SK-N-SH (cell line): Measurements from ENCODE around the gene CLEC9A. TPM values are rescaled to one million over a fixed set of nuclear protein-coding genes. Genes with fewer than 3 reads are reported as not detected.

Experiments used
- CTCF ChIA-PET: fragments of 300-600, 350-600 bp; formaldehyde crosslinking; extraction: SDS; loops from one replicate; lab custom pipeline; 2021; lab: Yijun Ruan, JAX
- POLR2A ChIA-PET: fragments of 350-600 bp; sonication (Branson Sonifier 250); formaldehyde crosslinking; extraction: SDS; loops from one replicate; lab custom pipeline; 2020; ENCODE audit warnings: antibody characterized with exemption, inconsistent platforms; lab: Yijun Ruan, JAX
- DNase-seq: peaks from one replicate; pipeline ENCODE4 v3.0.0; 2012
- H2AFZ ChIP-seq: fragments of 200-600 bp; sonication (generic); 2 replicates; pipeline ENCODE4 v1.8.1; 2016; ENCODE audit warnings: antibody characterized with exemption, mild to moderate bottlenecking, low read depth
- H3F3A ChIP-seq: fragments of 200-600 bp; sonication (generic); replicated peaks from 2 replicates; pipeline ENCODE3; 2016; ENCODE audit warnings: antibody characterized with exemption, mild to moderate bottlenecking; ENCODE audit not compliant: insufficient read depth
- H3K27ac ChIP-seq, 2 experiments: fragments of 200-500 bp in 1 of 2; fragments of 200-600 bp in 1 of 2; sonication (Bioruptor generic) in 1 of 2; sonication (generic), shearing (Covaris generic) in 1 of 2; 2 replicates each; pipeline versions ENCODE4 v1.5.1 to v1.6.1; 2014 to 2016; ENCODE audit warnings: low read depth in 2 of 2, inconsistent platforms in 1 of 2, low read length in 1 of 2, mild to moderate bottlenecking in 1 of 2, mixed read lengths in 1 of 2
- H3K27me3 ChIP-seq: fragments of 200-600 bp; sonication (generic), shearing (Covaris generic); 2 replicates; pipeline ENCODE4 v1.6.1; 2016; ENCODE audit warnings: mixed run types; ENCODE audit not compliant: insufficient read depth
- H3K36me3 ChIP-seq, 2 experiments: fragments of 200-500 bp in 1 of 2; fragments of 200-600 bp in 1 of 2; sonication (Bioruptor generic) in 1 of 2; sonication (generic) in 1 of 2; replicated peaks in 1 of 2; 2 replicates each; pipeline versions ENCODE3 to v1.5.1; 2014 to 2016; ENCODE audit warnings: low read length in 1 of 2, mild to moderate bottlenecking in 1 of 2; ENCODE audit not compliant: insufficient read depth in 2 of 2, control insufficient read depth in 1 of 2
- H3K4me1 ChIP-seq, 2 experiments: fragments of 200-500 bp in 1 of 2; fragments of 200-600 bp in 1 of 2; sonication (Bioruptor generic) in 1 of 2; sonication (generic), shearing (Covaris generic) in 1 of 2; 2 replicates each; pipeline versions ENCODE4 v1.5.1 to v1.6.1; 2014 to 2016; ENCODE audit warnings: low read depth in 1 of 2, low read length in 1 of 2, mixed run types in 1 of 2; ENCODE audit not compliant: insufficient read depth in 2 of 2, control insufficient read depth in 1 of 2
- H3K4me2 ChIP-seq: fragments of 200-600 bp; sonication (generic), shearing (Covaris generic); 2 replicates; pipeline ENCODE4 v1.6.1; 2017; ENCODE audit warnings: mixed run types
- H3K4me3 ChIP-seq, 2 experiments: fragments of 200-500 bp in 1 of 2; fragments of 200-600 bp in 1 of 2; sonication (Bioruptor generic) in 1 of 2; sonication (generic), shearing (Covaris generic) in 1 of 2; 2 replicates each; pipeline versions ENCODE4 v1.5.1 to v1.8.1; 2014 to 2016; ENCODE audit warnings: low read depth in 2 of 2, inconsistent platforms in 1 of 2, low read length in 1 of 2, mild to moderate bottlenecking in 1 of 2, mixed read lengths in 1 of 2, moderate library complexity in 1 of 2
- H3K79me2 ChIP-seq: fragments of 200-600 bp; sonication (generic); 2 replicates; pipeline ENCODE4 v1.8.1; 2017; ENCODE audit warnings: mild to moderate bottlenecking; ENCODE audit not compliant: insufficient read depth
- H3K9ac ChIP-seq: fragments of 200-600 bp; sonication (generic); 2 replicates; pipeline ENCODE4 v1.6.1; 2017; ENCODE audit warnings: mixed run types
- H3K9me2 ChIP-seq: fragments of 200-600 bp; sonication (generic); 2 replicates; pipeline ENCODE4 v1.6.1; 2017; ENCODE audit warnings: mixed run types
- H3K9me3 ChIP-seq: fragments of 200-600 bp; sonication (generic); 2 replicates; pipeline ENCODE4 v1.6.1; 2017; ENCODE audit warnings: mixed run types, mild to moderate bottlenecking, moderate library complexity
- H4K20me1 ChIP-seq: fragments of 200-600 bp; sonication (generic); 2 replicates; pipeline ENCODE4 v1.6.1; 2017; ENCODE audit warnings: mild to moderate bottlenecking, mixed run types; ENCODE audit not compliant: insufficient read depth
- FOXJ3 ChIP-seq: sonication (generic); formaldehyde crosslinking; IDR thresholded peaks from 2 replicates; pipeline ENCODE4 v1.5.1; 2020; ENCODE audit warnings: mild to moderate bottlenecking, missing genetic modification reagents
- FOXM1 ChIP-seq: IDR thresholded peaks from 2 replicates; pipeline ENCODE4 v1.4.0; 2012; ENCODE audit warnings: low read depth, mild to moderate bottlenecking
- GABPA ChIP-seq: IDR thresholded peaks from 2 replicates; pipeline ENCODE4 v1.4.0; 2012; ENCODE audit warnings: low read depth, mild to moderate bottlenecking
- GATA2 ChIP-seq: sonication (generic); formaldehyde crosslinking; IDR thresholded peaks from 2 replicates; pipeline ENCODE4 v1.5.0; 2020; ENCODE audit warnings: mild to moderate bottlenecking, missing genetic modification reagents
- JUND ChIP-seq: IDR thresholded peaks from 2 replicates; pipeline ENCODE4 v1.4.0; 2012
- MEF2A ChIP-seq: IDR thresholded peaks from 2 replicates; pipeline ENCODE4 v1.4.0; 2012; ENCODE audit warnings: low read depth, borderline replicate concordance
- NRF1 ChIP-seq: IDR thresholded peaks from 2 replicates; pipeline ENCODE4 v1.6.1; 2012; ENCODE audit warnings: low read depth, mild to moderate bottlenecking, low read length
- POLR2AphosphoS5 ChIP-seq: IDR thresholded peaks from 2 replicates; pipeline ENCODE4 v1.6.1; 2012; ENCODE audit warnings: low read depth, low read length
- RAD21 ChIP-seq: IDR thresholded peaks from 2 replicates; pipeline ENCODE4 v1.6.1; 2012; ENCODE audit warnings: mild to moderate bottlenecking, low read length
- SIN3A ChIP-seq: IDR thresholded peaks from 2 replicates; pipeline ENCODE4 v1.6.1; 2012; ENCODE audit warnings: low read depth, mild to moderate bottlenecking, low read length, moderate library complexity, borderline replicate concordance
- TEAD4 ChIP-seq: IDR thresholded peaks from 2 replicates; pipeline ENCODE4 v1.4.0; 2012; ENCODE audit warnings: mild to moderate bottlenecking, borderline replicate concordance; ENCODE audit not compliant: insufficient read depth
- USF1 ChIP-seq: IDR thresholded peaks from 2 replicates; pipeline ENCODE4 v1.4.0; 2012; ENCODE audit warnings: low read depth, borderline replicate concordance
- USF2 ChIP-seq: fragments of 150-350 bp; IDR thresholded peaks from 2 replicates; pipeline ENCODE4 v1.6.1; 2017; ENCODE audit warnings: antibody characterized with exemption, low read length, low read depth, borderline replicate concordance
- YY1 ChIP-seq: IDR thresholded peaks from 2 replicates; pipeline ENCODE4 v1.4.0; 2012; ENCODE audit warnings: low read depth, mild to moderate bottlenecking
- WGBS: methylation state at CpG from one replicate; pipeline ENCODE4 v1.1.6; 2017; ENCODE audit warnings: low lambda C conversion rate; 5-methylcytosine and 5-hydroxymethylcytosine counted together
- polyA plus RNA-seq, 3 experiments: library from polyadenylated mRNA; depleted of rRNA; stranded (reverse); fragments of >200 nt; gene quantifications; 2 replicates each; pipeline ENCODE4 v1.2.3, GENCODE V29; 2012
- TF ChIP-seq, protein P1 (sequence below): IDR thresholded peaks from 2 replicates; pipeline ENCODE4; 2012

Gene CLEC9A
- polyA plus RNA-seq, 1 of the 3 experiments (the other 2 are of a cell fraction), result not detected

DNA sequence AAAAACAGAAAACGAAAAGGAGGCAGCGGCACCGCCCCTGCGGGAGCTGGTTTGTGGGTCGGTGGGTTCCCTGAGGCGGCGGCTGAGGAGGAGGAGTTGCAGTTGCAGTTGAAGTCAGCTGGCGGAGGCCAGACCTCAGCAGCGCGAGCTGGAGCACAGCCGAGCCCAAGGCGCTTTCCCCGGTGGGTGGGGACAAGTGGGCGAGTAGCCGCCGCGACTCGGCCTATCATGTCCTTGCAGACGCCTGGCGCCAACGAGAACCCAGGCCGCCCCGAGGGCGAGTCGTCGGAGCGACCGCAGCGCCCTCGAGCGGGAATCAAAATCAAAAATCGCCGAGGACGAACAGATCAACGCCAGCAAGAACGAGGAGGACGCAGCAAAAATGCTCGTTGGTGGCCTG, 81.0 kb downstream of the CLEC9A start:
- POLR2A ChIA-PET, result no interaction called here
- H3K27me3 ChIP-seq, result peaks cover 10% of the 10 kb centered on the region; the same call in 1 of the 2 replicates
- no peaks in the 10 kb centered on the region for H3F3A ChIP-seq
- CTCF ChIA-PET, result no interaction called here
- no peaks in the 10 kb centered on the region for H4K20me1 ChIP-seq
- H3K79me2 ChIP-seq, result no peaks in the 10 kb centered on the region
- no peaks in the 10 kb centered on the region for H3K4me1 ChIP-seq
- H3K4me3 ChIP-seq, result no peak overlapping the region
- no peaks in the 10 kb centered on the region for H3K9me3 ChIP-seq
- H2AFZ ChIP-seq, result no peak overlapping the region
- TF ChIP-seq USF2, result no peak
- TF ChIP-seq YY1, result no peak
- TF ChIP-seq NRF1, result no peak
- TF ChIP-seq SIN3A, result no peak
- no peak for TF ChIP-seq POLR2AphosphoS5
- TF ChIP-seq MEF2A, result no peak
- no peak for TF ChIP-seq FOXM1
- TF ChIP-seq TEAD4, result no peak
- H3K27ac ChIP-seq, result no peak overlapping the region
- no peak for DNase-seq
- H3K4me2 ChIP-seq, result no peak overlapping the region
- H3K9me2 ChIP-seq, result no peaks in the 10 kb centered on the region
- H3K9ac ChIP-seq, result no peak overlapping the region
- no peaks in the 10 kb centered on the region for H3K36me3 ChIP-seq
- WGBS, result 36% methylated on average over 21 of the region's 38 CpGs

DNA sequence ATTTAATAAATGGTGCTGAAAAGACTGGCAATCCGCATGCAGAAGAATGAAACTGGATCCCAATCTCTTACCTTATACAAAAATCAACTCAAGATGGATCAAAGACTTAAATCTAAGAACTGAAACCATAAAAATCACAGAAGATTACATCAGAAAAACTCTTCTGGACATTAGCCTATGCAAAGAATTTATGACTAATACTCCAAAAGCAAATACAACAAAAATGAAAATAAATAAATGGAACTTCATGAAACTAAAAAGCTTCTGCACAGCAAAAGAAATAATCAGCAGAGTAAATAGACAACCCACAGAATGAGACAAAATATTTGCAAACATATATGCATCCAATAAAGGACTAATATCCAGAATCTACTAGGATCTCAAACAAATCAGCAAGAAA, 82.6 kb downstream of the CLEC9A start:
- Histone ChIP-seq H3K79me2 (no peaks in the 10 kb centered on the region), H3K4me3 (no peak overlapping the region), H3K4me2 (no peak overlapping the region), H4K20me1 (no peaks in the 10 kb centered on the region), H3K9me2 (no peaks in the 10 kb centered on the region), H3K27me3 (peaks cover 10% of the 10 kb centered on the region; the same call in 1 of the 2 replicates), H3K36me3 (no peaks in the 10 kb centered on the region), H3F3A (no peaks in the 10 kb centered on the region), H3K4me1 (no peaks in the 10 kb centered on the region), H3K27ac (no peak overlapping the region), H2AFZ (no peak overlapping the region), H3K9ac (no peak overlapping the region), H3K9me3 (no peaks in the 10 kb centered on the region)
- DNase-seq, result no peak
- ChIA-PET POLR2A (no interaction called here), CTCF (no interaction called here)
- TF ChIP-seq USF1 (no peak), GATA2 (no peak), GABPA (no peak), RAD21 (no peak), NRF1 (no peak), FOXJ3 (CRISPR knock-in tag) (no peak), JUND (no peak), TEAD4 (no peak), USF2 (no peak)
- TF ChIP-seq, protein P1, sequence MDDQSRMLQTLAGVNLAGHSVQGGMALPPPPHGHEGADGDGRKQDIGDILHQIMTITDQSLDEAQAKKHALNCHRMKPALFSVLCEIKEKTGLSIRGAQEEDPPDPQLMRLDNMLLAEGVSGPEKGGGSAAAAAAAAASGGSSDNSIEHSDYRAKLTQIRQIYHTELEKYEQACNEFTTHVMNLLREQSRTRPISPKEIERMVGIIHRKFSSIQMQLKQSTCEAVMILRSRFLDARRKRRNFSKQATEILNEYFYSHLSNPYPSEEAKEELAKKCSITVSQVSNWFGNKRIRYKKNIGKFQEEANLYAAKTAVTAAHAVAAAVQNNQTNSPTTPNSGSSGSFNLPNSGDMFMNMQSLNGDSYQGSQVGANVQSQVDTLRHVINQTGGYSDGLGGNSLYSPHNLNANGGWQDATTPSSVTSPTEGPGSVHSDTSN, result no peak
- 9% methylated on average over 1 of the region's 1 CpG for WGBS
